ENCODE measurements around the gene HBA1.

DNA sequence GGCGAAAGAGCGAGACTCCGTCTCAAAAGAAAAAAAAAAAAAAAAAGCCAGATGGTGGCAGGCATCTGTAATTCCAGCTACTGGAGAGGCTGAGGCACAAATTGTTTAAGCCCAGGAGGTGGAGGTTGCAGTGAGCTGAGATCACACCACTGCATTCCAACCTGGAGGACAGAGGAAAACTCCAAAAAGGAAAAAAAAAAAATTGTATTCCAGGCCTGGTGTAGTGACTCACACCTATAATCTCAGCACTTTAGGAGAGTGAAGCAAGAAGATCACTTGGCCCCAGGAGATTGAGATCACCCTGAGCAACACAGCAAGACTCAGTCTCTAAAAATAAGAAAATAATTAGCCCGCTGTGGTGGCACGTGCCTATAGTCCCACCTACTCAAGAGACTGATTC lies 23.9 kb downstream of the HBA1 start:
- TF ChIP-seq, protein P1, sequence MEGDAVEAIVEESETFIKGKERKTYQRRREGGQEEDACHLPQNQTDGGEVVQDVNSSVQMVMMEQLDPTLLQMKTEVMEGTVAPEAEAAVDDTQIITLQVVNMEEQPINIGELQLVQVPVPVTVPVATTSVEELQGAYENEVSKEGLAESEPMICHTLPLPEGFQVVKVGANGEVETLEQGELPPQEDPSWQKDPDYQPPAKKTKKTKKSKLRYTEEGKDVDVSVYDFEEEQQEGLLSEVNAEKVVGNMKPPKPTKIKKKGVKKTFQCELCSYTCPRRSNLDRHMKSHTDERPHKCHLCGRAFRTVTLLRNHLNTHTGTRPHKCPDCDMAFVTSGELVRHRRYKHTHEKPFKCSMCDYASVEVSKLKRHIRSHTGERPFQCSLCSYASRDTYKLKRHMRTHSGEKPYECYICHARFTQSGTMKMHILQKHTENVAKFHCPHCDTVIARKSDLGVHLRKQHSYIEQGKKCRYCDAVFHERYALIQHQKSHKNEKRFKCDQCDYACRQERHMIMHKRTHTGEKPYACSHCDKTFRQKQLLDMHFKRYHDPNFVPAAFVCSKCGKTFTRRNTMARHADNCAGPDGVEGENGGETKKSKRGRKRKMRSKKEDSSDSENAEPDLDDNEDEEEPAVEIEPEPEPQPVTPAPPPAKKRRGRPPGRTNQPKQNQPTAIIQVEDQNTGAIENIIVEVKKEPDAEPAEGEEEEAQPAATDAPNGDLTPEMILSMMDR (conservative IDR thresholded peaks at IDR 0.05; ENCODE audit: low read length): no peak
- TF ChIP-seq EZH2phosphoT487 (IDR thresholded peaks at IDR 0.05; ENCODE audit: borderline replicate concordance, low read depth, low read length): no peak
